Gastrocnemius medialis (tissue), 4 donors: ENCODE measurements around the gene HES4. TPM values are rescaled to one million over a fixed set of nuclear protein-coding genes. Genes with fewer than 3 reads are reported as not detected.

Experiments used
- ATAC-seq, 2 donors: fragments of 150-250 bp; one replicate each; pipeline ENCODE4 v1.9.1; 2016
- DNase-seq, 2 donors: peaks; one replicate each; pipeline ENCODE4 v3.0.0-alpha.2; 2019
- H3K27ac ChIP-seq, 4 donors: fragments of 200-600 bp; sonication (generic); 1 replicate in 1 of 4; 2 replicates in 3 of 4; pipeline ENCODE4 v1.5.1; 2016 to 2018; ENCODE audit warnings: mild to moderate bottlenecking in 2 of 4, moderate library complexity in 1 of 4
- H3K27me3 ChIP-seq, 3 donors: fragments of 200-600 bp; sonication (generic) in 2 of 3; 1 replicate in 1 of 3; 2 replicates in 2 of 3; pipeline versions ENCODE4 v1.5.1 to v1.6.0; 2016 to 2019; ENCODE audit warnings: mild to moderate bottlenecking in 1 of 3, moderate library complexity in 1 of 3
- H3K36me3 ChIP-seq, 2 donors: fragments of 200-600 bp; sonication (generic) in 1 of 2; one replicate each; pipeline ENCODE4 v1.5.1; 2017 to 2018
- H3K4me1 ChIP-seq, 2 donors: fragments of 200-600 bp; sonication (generic) in 1 of 2; one replicate each; pipeline ENCODE4 v1.5.1; 2016 to 2017; ENCODE audit warnings: mild to moderate bottlenecking in 2 of 2
- H3K4me3 ChIP-seq, 4 donors: fragments of 200-600 bp; sonication (generic) in 3 of 4; 1 replicate in 1 of 4; 2 replicates in 3 of 4; pipeline ENCODE4 v1.5.1; 2016 to 2019; ENCODE audit warnings: mild to moderate bottlenecking in 2 of 4
- H3K9me3 ChIP-seq, 3 donors: fragments of 200-600 bp; sonication (generic) in 2 of 3; 1 replicate in 1 of 3; 2 replicates in 2 of 3; pipeline ENCODE4 v1.5.1; 2016 to 2019
- POLR2A ChIP-seq, 2 donors: fragments of 450-650 bp; IDR thresholded peaks; one replicate each; pipeline ENCODE4 v1.6.1; 2017; ENCODE audit warnings: antibody characterized with exemption in 2 of 2, mild to moderate bottlenecking in 2 of 2, moderate library complexity in 2 of 2
- in situ Hi-C, 4 donors: fragments of 200-750 bp; cut with MboI; loops; one replicate each; pipeline versions ENCODE4 v1.15.0 to v1.8.0; 2017; ENCODE audit warnings: low sequenced_read_pairs in 4 of 4
- intact Hi-C: fragments of 100-400 bp; cut with DNase I; formaldehyde crosslinking; loops from one replicate; pipeline ENCODE4 v1.15.1; 2023; ENCODE audit warnings: low total_unique reads
- total RNA-seq, 4 donors: library from RNA; depleted of rRNA; stranded (reverse); fragments of >200 nt; gene quantifications; one replicate each; pipeline versions ENCODE4 v1.1.0 to v1.2.3, GENCODE V29; 2016
- TF ChIP-seq, protein P1 (sequence below), 5 experiments: fragments of 450-650 bp in 3 of 5; fragments of 200-600 bp in 2 of 5; sonication (generic) in 2 of 5; IDR thresholded peaks in 4 of 5; conservative IDR thresholded peaks in 1 of 5; 1 replicate in 4 of 5; 2 replicates in 1 of 5; pipeline ENCODE4 v1.5.1; 2016 to 2019; ENCODE audit warnings: antibody characterized with exemption in 5 of 5, mild to moderate bottlenecking in 3 of 5, moderate library complexity in 3 of 5

HES4 gene
- total RNA-seq = 10 to 100 TPM in 2 of 4 donors, 1 to 10 TPM in 2; 6.4 to 17.4 (median 9.5) TPM

GRCh38 chr1:999725-1000356, at the start of gene HES4:
Gene HES4, minus strand, starts transcription at chr1:1000097. Its CDS starts 124 bp downstream, at chr1:999973.
- H3K27me3 ChIP-seq = peaks cover 4 to 11% (median 7%) of the 10 kb centered on the region in 3 donors
- in situ Hi-C loops = no loop called here

DNA sequence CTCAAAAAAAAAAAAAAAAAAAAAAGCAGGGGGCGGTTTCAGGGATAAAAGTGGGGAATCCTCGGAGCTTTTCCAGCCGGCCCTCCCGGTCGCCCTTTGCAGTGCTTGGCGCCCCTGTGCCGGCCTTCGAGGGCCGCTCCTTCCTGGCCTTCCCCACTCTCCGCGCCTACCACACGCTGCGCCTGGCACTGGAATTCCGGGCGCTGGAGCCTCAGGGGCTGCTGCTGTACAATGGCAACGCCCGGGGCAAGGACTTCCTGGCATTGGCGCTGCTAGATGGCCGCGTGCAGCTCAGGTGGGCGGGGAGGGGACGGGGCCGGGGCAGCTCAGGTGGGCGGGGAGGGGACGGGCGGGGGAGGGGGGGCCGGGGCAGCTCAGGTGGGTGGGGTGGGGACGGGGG, 48.9 kb upstream of the HES4 start:
- ATAC-seq (no peak), DNase-seq (no peak)
- in situ Hi-C loops (no loop called here), intact Hi-C loops (no loop called here)
- TF ChIP-seq POLR2A (IDR thresholded peaks at IDR 0.05) = no peak
- TF ChIP-seq, protein P1, sequence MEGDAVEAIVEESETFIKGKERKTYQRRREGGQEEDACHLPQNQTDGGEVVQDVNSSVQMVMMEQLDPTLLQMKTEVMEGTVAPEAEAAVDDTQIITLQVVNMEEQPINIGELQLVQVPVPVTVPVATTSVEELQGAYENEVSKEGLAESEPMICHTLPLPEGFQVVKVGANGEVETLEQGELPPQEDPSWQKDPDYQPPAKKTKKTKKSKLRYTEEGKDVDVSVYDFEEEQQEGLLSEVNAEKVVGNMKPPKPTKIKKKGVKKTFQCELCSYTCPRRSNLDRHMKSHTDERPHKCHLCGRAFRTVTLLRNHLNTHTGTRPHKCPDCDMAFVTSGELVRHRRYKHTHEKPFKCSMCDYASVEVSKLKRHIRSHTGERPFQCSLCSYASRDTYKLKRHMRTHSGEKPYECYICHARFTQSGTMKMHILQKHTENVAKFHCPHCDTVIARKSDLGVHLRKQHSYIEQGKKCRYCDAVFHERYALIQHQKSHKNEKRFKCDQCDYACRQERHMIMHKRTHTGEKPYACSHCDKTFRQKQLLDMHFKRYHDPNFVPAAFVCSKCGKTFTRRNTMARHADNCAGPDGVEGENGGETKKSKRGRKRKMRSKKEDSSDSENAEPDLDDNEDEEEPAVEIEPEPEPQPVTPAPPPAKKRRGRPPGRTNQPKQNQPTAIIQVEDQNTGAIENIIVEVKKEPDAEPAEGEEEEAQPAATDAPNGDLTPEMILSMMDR (IDR thresholded peaks at IDR 0.05 in 4 of 5, conservative IDR thresholded peaks at IDR 0.05 in 1 of 5) = no peak
- H3K4me3 ChIP-seq = no peak overlapping the region
- no peak overlapping the region for H3K27ac ChIP-seq
- no peaks in the 10 kb centered on the region for H3K27me3 ChIP-seq
- H3K4me1 ChIP-seq = no peaks in the 10 kb centered on the region
- no peaks in the 10 kb centered on the region for H3K9me3 ChIP-seq
- no peaks in the 10 kb centered on the region for H3K36me3 ChIP-seq

More at GRCh38 chr1:999725-1000356, at the start of gene HES4:
- Histone ChIP-seq H3K4me3 (peak within 1 kb of the TSS; percentile 57 to 85 (median 71)), H3K36me3 (no peaks in the 10 kb centered on the region), H3K27ac (peak within 1 kb of the TSS; percentile 84 to 92 (median 89)), H3K9me3 (no peaks in the 10 kb centered on the region), H3K4me1 (peaks cover 4 to 8% of the 10 kb centered on the region in 2 donors)
- DNase-seq (peak; percentile 73 to 76), ATAC-seq (peak; percentile 68 to 76)
- intact Hi-C loops = loop anchor here (1.0 to 5.0 kb wide), 4 partner anchors 13 to 78 kb away; partner anchors contain the start of genes ISG15, PERM1 and SAMD11
- TF ChIP-seq, protein P1 (IDR thresholded peaks at IDR 0.05 in 4 of 5, conservative IDR thresholded peaks at IDR 0.05 in 1 of 5) = no peak
- peak; percentile 85 to 93 for TF ChIP-seq POLR2A (IDR thresholded peaks at IDR 0.05)

- Histone ChIP-seq H3K4me3 (no peak overlapping the region), H3K9me3 (no peaks in the 10 kb centered on the region), H3K36me3 (no peaks in the 10 kb centered on the region), H3K4me1 (no peaks in the 10 kb centered on the region), H3K27me3 (no peaks in the 10 kb centered on the region), H3K27ac (no peak overlapping the region)
- TF ChIP-seq, protein P1 (IDR thresholded peaks at IDR 0.05 in 4 of 5, conservative IDR thresholded peaks at IDR 0.05 in 1 of 5) = no peak
- no peak for TF ChIP-seq POLR2A (IDR thresholded peaks at IDR 0.05)
- no peak for DNase-seq
- in situ Hi-C loops (no loop called here), intact Hi-C loops (no loop called here)
- ATAC-seq = no peak
These were observed 48.1 kb upstream of the HES4 start for GRCh38 chr1:1047963-1048362.

DNA sequence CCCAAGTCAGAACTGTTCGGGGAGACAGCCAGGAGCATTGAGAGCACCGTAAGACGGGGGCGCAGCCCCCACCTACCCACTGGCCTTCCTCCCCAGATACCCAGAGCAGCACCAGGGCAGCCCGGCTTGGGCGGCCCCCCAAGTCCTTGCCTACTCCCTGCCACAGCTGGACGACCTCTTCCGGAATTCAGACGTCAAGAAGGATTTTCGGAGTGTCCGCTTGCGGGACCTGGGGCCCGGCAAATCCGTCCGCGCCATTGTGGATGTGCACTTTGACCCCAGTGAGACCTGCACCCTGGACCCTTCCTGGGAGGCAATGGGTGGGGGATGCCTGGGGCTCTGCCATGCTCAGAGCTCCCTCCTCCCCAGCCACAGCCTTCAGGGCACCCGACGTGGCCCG, 47.5 kb upstream of the HES4 start:
- H3K36me3 ChIP-seq = no peaks in the 10 kb centered on the region

More for the DNA sequence above, 47.5 kb upstream of the HES4 start:
- no peaks in the 10 kb centered on the region for H3K27me3 ChIP-seq
- intact Hi-C loops = no loop called here
- no peak for TF ChIP-seq POLR2A (IDR thresholded peaks at IDR 0.05)
- TF ChIP-seq, protein P1 (IDR thresholded peaks at IDR 0.05 in 4 of 5, conservative IDR thresholded peaks at IDR 0.05 in 1 of 5) = no peak
- no peak overlapping the region for H3K4me3 ChIP-seq
- H3K27ac ChIP-seq = no peak overlapping the region
- in situ Hi-C loops = no loop called here
- ATAC-seq (no peak), DNase-seq (no peak)
- no peaks in the 10 kb centered on the region for H3K9me3 ChIP-seq
- H3K4me1 ChIP-seq = no peaks in the 10 kb centered on the region
